Ascending aorta (tissue), 2 donors: ENCODE results near the gene BMAL2. TPM values are rescaled to one million over a fixed set of nuclear protein-coding genes. Genes with fewer than 3 reads are reported as not detected.

ENCODE experiments used
- DNase-seq, 2 donors: peaks; one replicate each; pipeline ENCODE4 v3.0.0-alpha.2; 2019; ENCODE audit warnings: low spot score in 2 of 2
- H3K27ac ChIP-seq, 2 donors: fragments of 200-600 bp; sonication (generic); one replicate each; pipeline ENCODE4 v1.5.1; 2016 to 2017; ENCODE audit warnings: mild to moderate bottlenecking in 1 of 2
- H3K27me3 ChIP-seq: fragments of 200-600 bp; sonication (generic); one replicate; pipeline ENCODE4 v1.5.1; 2017
- H3K36me3 ChIP-seq, 2 donors: fragments of 200-600 bp; sonication (generic); one replicate each; pipeline ENCODE4 v1.5.1; 2016
- H3K4me1 ChIP-seq, 2 donors: fragments of 200-600 bp; sonication (generic); one replicate each; pipeline ENCODE4 v1.5.1; 2016 to 2017; ENCODE audit warnings: mild to moderate bottlenecking in 1 of 2
- H3K4me3 ChIP-seq, 2 donors: fragments of 200-600 bp; sonication (generic); one replicate each; pipeline ENCODE4 v1.5.1; 2016 to 2017; ENCODE audit warnings: mild to moderate bottlenecking in 1 of 2
- H3K9me3 ChIP-seq, 2 donors: fragments of 200-600 bp; sonication (generic); one replicate each; pipeline ENCODE4 v1.5.1; 2016
- CTCF ChIP-seq, 3 experiments: fragments of 200-600 bp in 2 of 3; fragments of 450-650 bp in 1 of 3; sonication (generic) in 2 of 3; IDR thresholded peaks; one replicate each; pipeline ENCODE4 v1.5.1; 2016 to 2019; ENCODE audit warnings: antibody characterized with exemption in 3 of 3, mild to moderate bottlenecking in 1 of 3, moderate library complexity in 1 of 3
- intact Hi-C: fragments of 100-400 bp; cut with DNase I; formaldehyde crosslinking; loops from one replicate; pipeline ENCODE4 v1.15.1; 2023
- total RNA-seq: library from RNA; depleted of rRNA; stranded (reverse); fragments of >200 nt; gene quantifications from one replicate; pipeline ENCODE4 v1.1.0, GENCODE V29; 2016

BMAL2 gene
- total RNA-seq, 1 donor from 2014 or later: 5.6 TPM

- no peaks in the 10 kb centered on the region for H3K27me3 ChIP-seq
- no peaks in the 10 kb centered on the region for H3K9me3 ChIP-seq
- TF ChIP-seq CTCF (IDR thresholded peaks at IDR 0.05): peak; percentile 41 to 53 (median 49)
- intact Hi-C loops: loop anchor here (2.0 to 5.0 kb wide), 3 partner anchors 59 to 369 kb away; partner anchors contain the start of genes FGFR1OP2, INTS13 and TM7SF3
- no peak overlapping the region for H3K4me3 ChIP-seq
- H3K27ac ChIP-seq: peak overlapping the region; percentile 46 to 49
- no peak for DNase-seq
- H3K36me3 ChIP-seq: peaks cover 43 to 74% of the 10 kb centered on the region in 2 donors
- peaks cover 3 to 14% of the 10 kb centered on the region in 2 donors for H3K4me1 ChIP-seq
Observed at GRCh38 chr12:27305673-27306456, 26.8 kb upstream of the BMAL2 start.

- H3K27ac ChIP-seq: peak overlapping the region in 1 of 2 donors; percentile 5
- intact Hi-C loops: loop anchor here (5.0 kb wide), 1 partner anchor 372 kb away; the partner anchor contains the start of genes FGFR1OP2 and INTS13
- H3K4me1 ChIP-seq: peaks cover 3 to 5% of the 10 kb centered on the region in 2 donors
- peaks cover 57 to 84% of the 10 kb centered on the region in 2 donors for H3K36me3 ChIP-seq
- DNase-seq: no peak
- H3K4me3 ChIP-seq: no peak overlapping the region
- H3K27me3 ChIP-seq: no peaks in the 10 kb centered on the region
- no peaks in the 10 kb centered on the region for H3K9me3 ChIP-seq
- no peak for TF ChIP-seq CTCF (IDR thresholded peaks at IDR 0.05)
Observed at GRCh38 chr12:27309293-27309994, 23.2 kb upstream of the BMAL2 start.

- no peaks in the 10 kb centered on the region for H3K9me3 ChIP-seq
- H3K27me3 ChIP-seq: no peaks in the 10 kb centered on the region
- DNase-seq: no peak
- H3K4me1 ChIP-seq: peaks cover 2 to 3% of the 10 kb centered on the region in 2 donors
- peaks cover 62 to 85% of the 10 kb centered on the region in 2 donors for H3K36me3 ChIP-seq
- intact Hi-C loops: loop anchor here (5.0 kb wide), 1 partner anchor 373 kb away; the partner anchor contains the start of genes FGFR1OP2 and INTS13
- TF ChIP-seq CTCF (IDR thresholded peaks at IDR 0.05): no peak
- no peak overlapping the region for H3K4me3 ChIP-seq
- peak overlapping the region in 1 of 2 donors; percentile 5 for H3K27ac ChIP-seq
Observed at GRCh38 chr12:27309995-27310315, 22.7 kb upstream of the BMAL2 start.

GRCh38 chr12:27316947-27317346 lies 15.7 kb upstream of the BMAL2 start:
- TF ChIP-seq CTCF (IDR thresholded peaks at IDR 0.05): no peak
- Histone ChIP-seq H3K27ac (peak overlapping the region in 1 of 2 donors; percentile 28), H3K36me3 (peaks cover 95 to 97% of the 10 kb centered on the region in 2 donors), H3K4me1 (no peaks in the 10 kb centered on the region), H3K9me3 (no peaks in the 10 kb centered on the region), H3K4me3 (no peak overlapping the region), H3K27me3 (no peaks in the 10 kb centered on the region)
- intact Hi-C loops: no loop called here
- DNase-seq: no peak

GRCh38 chr12:27319409-27319808 lies 13.2 kb upstream of the BMAL2 start:
- H3K4me3 ChIP-seq: no peak overlapping the region
- peaks cover 90 to 97% of the 10 kb centered on the region in 2 donors for H3K36me3 ChIP-seq
- no peaks in the 10 kb centered on the region for H3K9me3 ChIP-seq
- no peak for DNase-seq
- no peaks in the 10 kb centered on the region for H3K27me3 ChIP-seq
- H3K27ac ChIP-seq: peak overlapping the region in 1 of 2 donors; percentile 42
- intact Hi-C loops: no loop called here
- TF ChIP-seq CTCF (IDR thresholded peaks at IDR 0.05): no peak
- H3K4me1 ChIP-seq: peaks cover 0 to 6% of the 10 kb centered on the region in 2 donors
